Neural cell (in vitro differentiated cells): Measurements from ENCODE around the gene TENT4B. TPM values are rescaled to one million over a fixed set of nuclear protein-coding genes. Genes with fewer than 3 reads are reported as not detected.

Experiments
- H2AFZ ChIP-seq: fragments of 200-600, 300-800 bp; sonication (generic), shearing (Covaris generic); 2 replicates; pipeline ENCODE4 v1.6.0; 2014; ENCODE audit warnings: low read depth, mild to moderate bottlenecking, antibody characterized with exemption, low read length, moderate library complexity
- H3F3A ChIP-seq: fragments of 200-600 bp; shearing (Covaris generic); 2 replicates; pipeline ENCODE4 v1.6.1; 2016; ENCODE audit warnings: mild to moderate bottlenecking, moderate library complexity, mixed read lengths, antibody characterized with exemption, low read length; ENCODE audit not compliant: insufficient read depth, poor library complexity, severe bottlenecking
- H3K27ac ChIP-seq: fragments of 200-600, 300-800 bp; sonication (generic), shearing (Covaris generic); 2 replicates; pipeline ENCODE4 v1.5.1; 2014; ENCODE audit warnings: mild to moderate bottlenecking, low read length, moderate library complexity
- H3K27me3 ChIP-seq: fragments of 300-800, 200-600 bp; sonication (generic), shearing (Covaris generic); 2 replicates; pipeline ENCODE4 v1.6.0; 2014; ENCODE audit warnings: mild to moderate bottlenecking, low read depth, low read length, moderate library complexity; ENCODE audit not compliant: insufficient read depth
- H3K36me3 ChIP-seq: fragments of 300-800, 200-600 bp; sonication (generic), shearing (Covaris generic); 2 replicates; pipeline ENCODE4 v1.5.1; 2014; ENCODE audit warnings: mild to moderate bottlenecking, antibody characterized with exemption, low read length, moderate library complexity; ENCODE audit not compliant: insufficient read depth
- H3K4me2 ChIP-seq: fragments of 300-800, 200-600 bp; sonication (generic), shearing (Covaris generic); 2 replicates; pipeline ENCODE4 v1.6.0; 2014; ENCODE audit warnings: mild to moderate bottlenecking, low read length
- H3K4me3 ChIP-seq: fragments of 300-800, 200-600 bp; sonication (generic), shearing (Covaris generic); 2 replicates; pipeline ENCODE4 v1.5.1; 2014; ENCODE audit warnings: mild to moderate bottlenecking, low read length, moderate library complexity
- H3K79me2 ChIP-seq: fragments of 200-600 bp; shearing (Covaris generic); replicated peaks from 2 replicates; pipeline ENCODE4 v1.6.0; 2014; ENCODE audit warnings: mild to moderate bottlenecking, low read length, moderate library complexity; ENCODE audit not compliant: insufficient read depth
- H3K9ac ChIP-seq: fragments of 300-800, 200-600 bp; sonication (generic), shearing (Covaris generic); 2 replicates; pipeline ENCODE4 v1.6.1; 2016; ENCODE audit warnings: mild to moderate bottlenecking, low read length, mixed read lengths
- H3K9me2 ChIP-seq: fragments of 200-600 bp; shearing (Covaris generic); 2 replicates; pipeline ENCODE4 v1.6.1; 2016; ENCODE audit warnings: mild to moderate bottlenecking, low read length, mixed read lengths; ENCODE audit not compliant: insufficient read depth
- H3K9me3 ChIP-seq: fragments of 200-600, 300-800 bp; sonication (generic), shearing (Covaris generic); 2 replicates; pipeline ENCODE4 v1.6.1; 2016; ENCODE audit warnings: mild to moderate bottlenecking, mixed run types, low read length, moderate library complexity, mixed read lengths
- H4K20me1 ChIP-seq: fragments of 200-600 bp; shearing (Covaris generic); 2 replicates; pipeline ENCODE4 v1.6.1; 2016; ENCODE audit warnings: mild to moderate bottlenecking, mixed run types; ENCODE audit not compliant: insufficient read depth
- CTCF ChIP-seq: fragments of 450-650 bp; IDR thresholded peaks from 2 replicates; pipeline ENCODE4 v1.5.1; 2014; ENCODE audit warnings: antibody characterized with exemption, mild to moderate bottlenecking, moderate library complexity; ENCODE audit not compliant: poor library complexity, severe bottlenecking
- EP300 ChIP-seq: fragments of 450-650 bp; conservative IDR thresholded peaks from 2 replicates; pipeline ENCODE4 v1.6.1; 2014; ENCODE audit warnings: antibody characterized with exemption, mild to moderate bottlenecking, moderate library complexity; ENCODE audit not compliant: poor library complexity, severe bottlenecking
- EZH2 ChIP-seq: fragments of 200-600, 300-800 bp; shearing (Covaris generic), sonication (generic); IDR thresholded peaks from 2 replicates; pipeline ENCODE4 v1.6.1; 2014; ENCODE audit warnings: antibody characterized with exemption, low read length, borderline replicate concordance, mild to moderate bottlenecking; ENCODE audit not compliant: insufficient read depth, poor library complexity, severe bottlenecking
- MXI1 ChIP-seq: fragments of 450-650 bp; conservative IDR thresholded peaks from 2 replicates; pipeline ENCODE4 v1.6.1; 2014; ENCODE audit warnings: antibody characterized with exemption, mild to moderate bottlenecking; ENCODE audit not compliant: poor library complexity, severe bottlenecking
- POLR2AphosphoS5 ChIP-seq: IDR thresholded peaks from 2 replicates; pipeline ENCODE4 v1.6.1; 2012
- RAD21 ChIP-seq: fragments of 450-650 bp; conservative IDR thresholded peaks from 2 replicates; pipeline ENCODE4 v1.6.1; 2014; ENCODE audit warnings: antibody characterized with exemption, mild to moderate bottlenecking, moderate library complexity
- REST ChIP-seq: IDR thresholded peaks from 2 replicates; pipeline ENCODE4 v1.6.1; 2012; ENCODE audit warnings: borderline replicate concordance
- SMC3 ChIP-seq: fragments of 450-650 bp; conservative IDR thresholded peaks from 2 replicates; pipeline ENCODE4 v1.6.1; 2014; ENCODE audit warnings: antibody characterized with exemption, mild to moderate bottlenecking, moderate library complexity; ENCODE audit not compliant: poor library complexity
- TAF1 ChIP-seq: IDR thresholded peaks from 2 replicates; pipeline ENCODE4 v1.6.1; 2012; ENCODE audit warnings: low read depth
- polyA plus RNA-seq: library from polyadenylated mRNA; depleted of rRNA; stranded (reverse); fragments of >200 nt; gene quantifications from 2 replicates; pipeline ENCODE4 v1.2.3, GENCODE V29; 2014

Gene TENT4B
- polyA plus RNA-seq, 1 donor from 2014 or later, result 16.9 TPM

GRCh38 chr16:50256604-50257003, 103.5 kb downstream of the TENT4B start:
- H3K4me3 ChIP-seq, result no peak overlapping the region
- no peak overlapping the region for H3K4me2 ChIP-seq
- H3K9me3 ChIP-seq, result no peaks in the 10 kb centered on the region
- no peaks in the 10 kb centered on the region for H3K79me2 ChIP-seq
- H2AFZ ChIP-seq, result no peak overlapping the region
- no peak overlapping the region for H3K27ac ChIP-seq
- H3K9me2 ChIP-seq, result no peaks in the 10 kb centered on the region
- no peaks in the 10 kb centered on the region for H3K27me3 ChIP-seq
- no peak for TF ChIP-seq REST
- no peak for TF ChIP-seq CTCF
- TF ChIP-seq MXI1, result no peak
- TF ChIP-seq SMC3, result no peak
- no peak for TF ChIP-seq EZH2
- no peak for TF ChIP-seq POLR2AphosphoS5
- no peak for TF ChIP-seq RAD21
- no peak for TF ChIP-seq TAF1
- no peak for TF ChIP-seq EP300
- H3K36me3 ChIP-seq, result no peaks in the 10 kb centered on the region
- no peaks in the 10 kb centered on the region for H4K20me1 ChIP-seq
- no peaks in the 10 kb centered on the region for H3F3A ChIP-seq
- H3K9ac ChIP-seq, result no peak overlapping the region

GRCh38 chr16:50257876-50258275, 104.8 kb downstream of the TENT4B start:
- no peak overlapping the region for H2AFZ ChIP-seq
- no peaks in the 10 kb centered on the region for H3K36me3 ChIP-seq
- H3K4me2 ChIP-seq, result no peak overlapping the region
- no peaks in the 10 kb centered on the region for H3K79me2 ChIP-seq
- no peaks in the 10 kb centered on the region for H3K9me3 ChIP-seq
- no peaks in the 10 kb centered on the region for H4K20me1 ChIP-seq
- no peaks in the 10 kb centered on the region for H3K9me2 ChIP-seq
- no peaks in the 10 kb centered on the region for H3F3A ChIP-seq
- H3K9ac ChIP-seq, result no peak overlapping the region
- H3K27ac ChIP-seq, result no peak overlapping the region
- TF ChIP-seq MXI1, result no peak
- no peak for TF ChIP-seq EP300
- H3K27me3 ChIP-seq, result no peaks in the 10 kb centered on the region
- no peak overlapping the region for H3K4me3 ChIP-seq
